Activated gamma-delta T cell (primary cell): ENCODE results near the gene FBXL15.

ENCODE experiments used
- DNase-seq: peaks from one replicate; lab custom pipeline; 2025; lab: John Stamatoyannopoulos, UW
- total RNA-seq, 2 donors: gene quantifications; one replicate each; lab custom pipeline; 2026; lab: John Stamatoyannopoulos, UW

The FBXL15 gene
- 24.2 to 26.2 reads per million in 2 donors for total RNA-seq

GRCh38 chr10:102420714-102421506 is at the start of gene FBXL15:
Gene FBXL15 (plus strand): TSS chr10:102420836. CDS start chr10:102421130, 294 bp downstream.
- peak; percentile 60 for DNase-seq

GRCh38 chr10:102371295-102371694 is 49.3 kb upstream of the FBXL15 start:
- DNase-seq = no peak

- DNase-seq = no peak
Measured at GRCh38 chr10:102375250-102375649, 45.4 kb upstream of the FBXL15 start.

GRCh38 chr10:102375867-102376266 is 44.8 kb upstream of the FBXL15 start:
- DNase-seq = no peak

- no peak for DNase-seq
Measured at GRCh38 chr10:102376901-102377300, 43.7 kb upstream of the FBXL15 start.

DNA sequence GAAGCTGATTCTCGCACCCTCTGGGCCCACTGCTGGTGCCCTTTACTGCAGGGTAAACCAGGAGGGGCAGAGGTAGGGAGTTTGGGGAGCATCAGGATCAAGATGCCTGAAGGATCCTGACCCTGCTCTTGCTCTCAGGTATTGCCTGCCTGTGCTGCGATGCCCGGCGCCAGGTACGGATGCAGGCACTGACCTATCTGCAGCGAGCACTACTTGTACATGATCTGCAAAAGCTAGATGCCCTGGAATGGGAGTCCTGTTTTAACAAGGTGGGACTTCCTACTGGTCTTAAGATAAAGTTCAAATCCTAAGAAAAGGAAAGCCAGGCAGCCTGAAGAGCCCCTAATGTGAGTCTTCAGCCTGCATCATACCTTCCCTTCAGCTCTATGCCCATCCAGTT is 41.3 kb upstream of the FBXL15 start:
- DNase-seq = no peak

DNA sequence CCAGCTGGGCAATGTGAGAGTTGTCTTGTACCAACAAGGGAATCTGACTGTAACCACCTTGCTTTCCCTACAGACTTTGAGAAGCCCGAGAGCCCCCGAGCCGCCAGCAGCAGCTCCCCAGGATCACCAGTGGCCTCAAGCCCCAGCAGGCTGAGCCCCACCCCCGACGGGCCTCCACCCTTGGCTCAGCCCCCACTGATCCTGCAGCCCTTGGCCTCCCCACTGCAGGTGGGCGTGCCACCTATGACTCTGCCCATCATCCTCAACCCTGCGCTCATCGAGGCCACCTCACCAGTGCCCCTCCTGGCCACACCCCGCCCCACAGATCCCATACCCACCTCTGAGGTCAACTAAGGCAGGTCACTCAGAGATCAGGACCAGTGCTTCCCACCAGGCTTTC is 38.7 kb upstream of the FBXL15 start:
- no peak for DNase-seq

DNA sequence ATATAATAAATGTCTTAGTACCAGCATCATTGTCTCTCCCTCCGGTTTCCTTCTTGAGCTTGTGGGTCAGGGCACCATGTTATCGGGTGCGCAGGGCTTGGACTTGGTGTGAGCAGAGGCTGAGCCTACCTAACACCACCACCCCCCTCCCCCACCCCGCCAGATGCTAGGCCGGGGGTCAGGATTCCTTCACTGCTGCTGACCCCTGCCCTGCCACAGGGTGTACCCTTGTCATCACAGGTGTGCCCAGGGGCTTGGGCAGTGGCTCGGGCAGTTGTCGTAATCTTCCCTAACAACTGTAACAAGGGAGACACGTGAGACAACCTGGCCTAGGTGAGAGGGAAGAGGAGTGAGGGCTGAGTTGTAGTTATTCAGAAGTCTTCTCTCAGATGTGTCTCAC is 37.8 kb upstream of the FBXL15 start:
- no peak for DNase-seq

- no peak for DNase-seq
Measured at GRCh38 chr10:102384053-102384452, 36.6 kb upstream of the FBXL15 start.

GRCh38 chr10:102384606-102385429 is 35.8 kb upstream of the FBXL15 start:
- DNase-seq = no peak

- no peak for DNase-seq
Measured at GRCh38 chr10:102389894-102390293, 30.7 kb upstream of the FBXL15 start.

DNA sequence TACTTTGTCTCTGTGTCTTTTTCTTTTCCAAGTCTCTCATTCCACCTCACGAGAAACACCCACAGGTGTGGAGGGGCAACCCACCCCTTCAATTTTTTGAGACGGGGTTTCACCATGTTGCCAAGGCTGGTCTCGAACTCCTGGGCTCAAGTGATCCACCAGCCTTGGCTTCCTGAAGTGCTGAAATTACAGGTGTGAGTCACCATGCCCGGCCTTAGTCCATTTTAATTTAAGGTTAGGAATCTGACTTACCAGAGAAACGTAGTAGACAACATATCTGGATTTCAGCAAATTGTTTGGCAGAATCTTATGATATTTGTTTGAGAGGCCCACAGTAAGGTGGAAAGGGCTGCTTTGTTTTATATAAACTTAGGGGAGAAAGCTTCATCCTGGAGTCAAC is 28.3 kb upstream of the FBXL15 start:
- no peak for DNase-seq

DNA sequence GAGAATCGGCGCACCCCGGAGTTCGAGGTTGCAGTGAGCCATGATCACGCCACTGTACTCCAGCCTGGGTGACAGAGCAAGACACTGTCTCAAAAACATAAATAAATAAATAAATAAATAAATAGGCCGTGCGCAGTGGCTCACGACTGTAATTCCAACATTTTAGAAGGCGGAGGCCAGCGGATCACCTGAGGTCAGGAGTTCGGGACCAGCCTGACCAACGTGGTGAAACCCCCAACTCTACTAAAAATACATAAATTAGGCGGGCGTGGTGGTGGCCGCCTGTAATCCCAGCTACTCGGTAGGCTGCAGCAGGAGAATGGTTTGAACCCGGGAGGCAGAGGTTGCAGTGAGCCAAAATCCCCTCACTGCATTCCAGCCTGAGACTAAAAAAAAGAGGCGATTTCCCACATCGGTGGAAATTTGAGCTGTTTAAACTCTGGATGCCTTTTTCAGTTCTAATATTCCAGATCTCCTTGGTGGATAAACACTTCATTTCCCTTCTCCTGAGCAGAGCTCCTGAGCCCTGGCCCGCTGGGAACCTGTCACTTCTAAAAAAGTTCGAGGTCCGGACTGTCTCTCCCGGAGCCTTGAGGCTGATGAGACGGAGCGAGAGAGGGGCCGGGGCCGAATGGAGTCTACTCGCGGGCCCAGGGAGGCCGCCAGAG is 27.1 kb upstream of the FBXL15 start:
- DNase-seq = no peak

DNA sequence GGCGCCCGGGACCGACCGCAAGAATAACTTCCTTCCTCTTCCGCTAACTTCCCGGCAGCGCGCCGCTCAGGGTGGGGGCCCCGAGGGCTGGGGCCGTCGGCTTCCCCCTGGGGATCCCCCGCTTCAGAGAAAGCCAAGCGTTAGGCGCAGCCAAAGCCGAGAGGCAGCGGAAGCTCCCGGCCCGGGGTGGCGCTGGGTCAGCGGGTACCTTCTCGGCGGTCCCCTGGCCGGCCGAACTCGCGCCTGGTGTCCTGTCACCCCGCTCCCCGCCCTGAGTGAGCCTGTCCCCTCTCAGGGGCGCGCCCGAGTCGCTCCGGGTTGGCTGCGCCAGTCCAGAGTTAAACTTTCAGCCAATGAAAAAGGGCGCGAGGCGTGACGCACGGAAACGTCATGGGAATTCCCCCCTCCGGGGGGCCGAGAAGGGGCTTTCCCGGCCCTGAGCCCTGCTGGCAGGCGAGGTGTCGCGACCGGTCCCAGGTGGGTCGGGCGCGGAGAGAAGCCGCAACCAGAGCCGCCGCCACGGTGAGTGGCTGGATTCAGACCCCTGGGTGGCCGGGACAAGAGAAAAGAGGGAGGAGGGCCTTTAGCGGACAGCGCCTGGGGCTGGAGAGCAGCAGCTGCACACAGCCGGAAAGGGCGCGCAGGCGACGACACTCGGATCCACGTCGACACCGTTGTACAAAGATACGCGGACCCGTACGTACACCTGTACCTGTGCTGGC is 26.4 kb upstream of the FBXL15 start:
- peak; percentile 97 for DNase-seq

- peak; percentile 57 for DNase-seq
Measured at GRCh38 chr10:102394801-102395399, 25.7 kb upstream of the FBXL15 start.

GRCh38 chr10:102395400-102396316 is 25.0 kb upstream of the FBXL15 start, which contains the start of gene NFKB2:
Gene NFKB2 (plus strand): TSS chr10:102395705. CDS start chr10:102395960, 255 bp downstream.
- DNase-seq = peak; percentile 82

GRCh38 chr10:102396317-102396650 is 24.4 kb upstream of the FBXL15 start:
- no peak for DNase-seq

GRCh38 chr10:102396730-102397151 is 23.9 kb upstream of the FBXL15 start:
- no peak for DNase-seq

DNA sequence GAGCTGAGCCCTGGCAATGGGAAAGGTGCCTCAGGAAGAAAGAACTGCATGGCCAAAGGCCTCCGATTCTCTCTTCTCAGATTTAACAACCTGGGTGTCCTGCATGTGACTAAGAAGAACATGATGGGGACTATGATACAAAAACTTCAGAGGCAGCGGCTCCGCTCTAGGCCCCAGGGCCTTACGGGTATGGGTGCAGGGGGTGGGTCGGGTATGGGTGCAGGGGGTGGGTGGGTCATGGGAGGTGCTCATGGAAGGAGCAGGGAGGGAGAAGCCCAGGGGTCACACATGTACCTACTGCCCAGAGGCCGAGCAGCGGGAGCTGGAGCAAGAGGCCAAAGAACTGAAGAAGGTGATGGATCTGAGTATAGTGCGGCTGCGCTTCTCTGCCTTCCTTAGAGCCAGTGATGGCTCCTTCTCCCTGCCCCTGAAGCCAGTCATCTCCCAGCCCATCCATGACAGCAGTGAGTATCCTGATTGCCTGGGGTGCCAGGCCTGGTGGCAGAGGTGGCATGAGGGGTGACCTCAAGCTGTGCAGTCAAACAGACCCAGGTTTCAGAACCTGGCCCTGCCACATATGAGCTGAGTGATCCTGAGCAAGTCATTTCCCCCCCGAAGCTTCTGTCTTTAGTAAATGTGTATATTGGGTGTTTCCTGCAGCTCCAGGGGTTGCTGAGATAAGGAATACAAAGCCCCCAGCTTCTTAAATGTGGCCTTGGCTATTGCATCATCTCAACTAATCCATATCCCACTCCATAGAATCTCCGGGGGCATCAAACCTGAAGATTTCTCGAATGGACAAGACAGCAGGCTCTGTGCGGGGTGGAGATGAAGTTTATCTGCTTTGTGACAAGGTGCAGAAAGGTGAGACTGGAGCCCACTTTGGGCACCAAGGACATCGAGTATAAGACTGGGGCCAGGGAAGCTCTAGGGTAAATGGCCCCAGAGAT is 23.1 kb upstream of the FBXL15 start:
- DNase-seq = no peak
